Right lobe of liver (tissue), 4 donors: ENCODE measurements around the gene RAB3IP.

Source experiments
- CTCF ChIP-seq, 4 donors: fragments of 200-600 bp in 3 of 4; fragments of 450-650 bp in 1 of 4; IDR thresholded peaks; one replicate each; pipeline versions ENCODE4 v1.5.1 to v1.8.0; 2016 to 2022; ENCODE audit warnings: antibody characterized with exemption in 4 of 4, mild to moderate bottlenecking in 2 of 4
- POLR2A ChIP-seq: fragments of 450-650 bp; IDR thresholded peaks from one replicate; pipeline ENCODE4 v1.6.1; 2017; ENCODE audit warnings: antibody characterized with exemption, mild to moderate bottlenecking
- donor health status: DM: no; HTN: no; CAD: no.
- donor health status: DM: no; HTN: no; CAD: no.
- donor health status: DM: no; HTN: yes; CAD: no.

GRCh38 chr12:69833696-69834095 lies 95.0 kb downstream of the RAB3IP start:
- TF ChIP-seq POLR2A (no peak), CTCF (IDR thresholded peaks at IDR 0.05) (no peak)
